Immature natural killer cell (primary cell): ENCODE data around the gene DHX15. TPM values are rescaled to one million over a fixed set of nuclear protein-coding genes. Genes with fewer than 3 reads are reported as not detected.
"Not testable (repeated sequence)": the region's sequence is repeated elsewhere in the genome, so short reads cannot be mapped to it uniquely, and the experiment has no call there.

Source experiments
- DNase-seq, 3 donors: peaks; one replicate each; pipeline ENCODE4 v3.0.0; 2022; ENCODE audit warnings: mixed read lengths in 1 of 3
- H3K27ac Mint-ChIP-seq, 6 donors: one replicate each; pipeline ENCODE4 v1.8.0; 2020; ENCODE audit warnings: mixed read lengths in 6 of 6, mild to moderate bottlenecking in 5 of 6, inconsistent platforms in 4 of 6, moderate library complexity in 3 of 6
- H3K27me3 Mint-ChIP-seq, 3 donors: one replicate each; pipeline ENCODE4 v1.8.0; 2020 to 2021; ENCODE audit warnings: low read depth in 3 of 3, mild to moderate bottlenecking in 3 of 3, mixed read lengths in 3 of 3, moderate library complexity in 3 of 3, inconsistent platforms in 1 of 3
- H3K36me3 Mint-ChIP-seq, 3 donors: one replicate each; pipeline ENCODE4 v1.8.0; 2020; ENCODE audit warnings: mixed read lengths in 3 of 3, inconsistent platforms in 2 of 3, mild to moderate bottlenecking in 2 of 3
- H3K4me1 Mint-ChIP-seq, 2 donors: one replicate each; pipeline ENCODE4 v1.8.0; 2020; ENCODE audit warnings: inconsistent platforms in 2 of 2, mild to moderate bottlenecking in 2 of 2, mixed read lengths in 2 of 2, moderate library complexity in 1 of 2
- H3K4me3 Mint-ChIP-seq, 5 donors: one replicate each; pipeline ENCODE4 v1.8.0; 2020; ENCODE audit warnings: mild to moderate bottlenecking in 5 of 5, mixed read lengths in 5 of 5, inconsistent platforms in 3 of 5, moderate library complexity in 3 of 5
- H3K9me3 Mint-ChIP-seq, 6 donors: one replicate each; pipeline ENCODE4 v1.8.0; 2020; ENCODE audit warnings: mild to moderate bottlenecking in 6 of 6, mixed read lengths in 6 of 6, inconsistent platforms in 4 of 6, moderate library complexity in 3 of 6
- polyA plus RNA-seq, 3 donors: library from polyadenylated mRNA; unstranded; fragments of 300-500 nt; fragmentation: Illumina TruSeq; gene quantifications; one replicate each; pipeline ENCODE4 v1.2.3, GENCODE V29; 2021

DHX15 gene
- polyA plus RNA-seq, 3 donors from 2014 or later = 41.7 to 71.4 (median 65.4) TPM

GRCh38 chr4:24515698-24516097, 68.7 kb downstream of the DHX15 start:
- H3K4me1 Mint-ChIP-seq = peaks cover 12 to 33% of the 10 kb centered on the region in 2 donors
- no peak overlapping the region for H3K4me3 Mint-ChIP-seq
- H3K27me3 Mint-ChIP-seq = no peaks in the 10 kb centered on the region
- DNase-seq = no peak
- peaks cover 3 to 13% (median 7%) of the 10 kb centered on the region in 3 donors for H3K36me3 Mint-ChIP-seq
- no peak overlapping the region for H3K27ac Mint-ChIP-seq
- H3K9me3 Mint-ChIP-seq = no peaks in the 10 kb centered on the region

GRCh38 chr4:24514808-24515207, 69.5 kb downstream of the DHX15 start:
- no peak overlapping the region for H3K27ac Mint-ChIP-seq
- no peak overlapping the region for H3K4me3 Mint-ChIP-seq
- H3K27me3 Mint-ChIP-seq = no peaks in the 10 kb centered on the region
- DNase-seq = no peak
- H3K9me3 Mint-ChIP-seq = no peaks in the 10 kb centered on the region
- H3K36me3 Mint-ChIP-seq = peaks cover under 1 to 10% (median 7%) of the 10 kb centered on the region in 3 donors
- H3K4me1 Mint-ChIP-seq = peaks cover 9 to 28% of the 10 kb centered on the region in 2 donors

DNA sequence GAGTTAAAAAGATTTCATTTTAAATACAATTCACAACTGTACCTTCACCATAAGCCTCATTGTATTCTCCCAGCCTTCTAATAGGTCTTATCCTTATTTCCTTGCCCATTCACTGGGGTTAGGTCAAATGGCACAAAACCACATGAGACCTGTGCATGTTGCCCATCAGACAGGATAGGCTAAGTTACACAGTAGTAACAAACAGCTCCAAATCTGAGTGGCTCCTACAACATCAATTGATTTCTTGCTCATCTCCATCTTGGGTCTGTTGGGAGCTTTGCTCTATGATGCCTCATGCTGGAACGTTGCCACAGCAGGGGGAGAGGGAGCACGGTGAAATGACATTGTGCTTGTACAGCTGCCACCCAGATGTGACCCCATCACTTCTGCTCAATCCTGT, 70.6 kb downstream of the DHX15 start:
- H3K36me3 Mint-ChIP-seq = peaks cover 0 to 10% (median 5%) of the 10 kb centered on the region in 3 donors
- DNase-seq = no peak
- no peak overlapping the region for H3K4me3 Mint-ChIP-seq
- no peak overlapping the region for H3K27ac Mint-ChIP-seq
- H3K4me1 Mint-ChIP-seq = peaks cover 9 to 25% of the 10 kb centered on the region in 2 donors
- H3K27me3 Mint-ChIP-seq = no peaks in the 10 kb centered on the region
- H3K9me3 Mint-ChIP-seq = no peaks in the 10 kb centered on the region

DNA sequence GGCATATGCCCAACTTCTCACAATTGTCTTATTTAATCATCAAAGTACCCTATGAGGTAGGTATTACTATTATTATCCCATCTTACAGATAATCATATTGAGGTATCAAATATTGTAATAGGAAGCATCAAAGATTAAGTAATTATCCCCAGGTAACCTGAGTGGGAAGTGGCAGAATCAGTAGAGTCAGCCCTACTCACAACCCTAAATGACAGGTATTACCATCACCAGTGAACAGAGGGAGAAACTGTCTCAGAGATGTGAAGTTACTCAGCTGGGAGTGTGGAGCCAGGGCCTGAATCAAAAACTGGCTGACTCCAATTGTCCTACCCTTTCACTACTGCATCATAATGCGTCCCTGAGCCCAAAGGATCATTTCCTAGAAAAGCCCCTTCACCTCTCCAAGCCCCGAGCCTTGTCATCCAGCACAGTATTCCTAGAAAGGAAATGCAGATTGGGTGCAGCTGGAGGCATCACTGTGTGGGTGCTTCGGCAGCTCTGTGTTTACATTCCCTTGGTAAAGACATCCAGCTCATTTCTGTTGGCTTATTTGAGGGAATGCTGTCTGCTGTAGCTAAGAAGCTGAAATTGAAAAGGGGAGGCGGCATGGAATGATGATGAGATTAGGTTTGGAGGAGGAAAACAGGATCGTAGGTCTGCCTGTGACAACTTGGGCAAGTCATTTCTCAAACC, 72.8 kb downstream of the DHX15 start:
- no peaks in the 10 kb centered on the region for H3K27me3 Mint-ChIP-seq
- H3K4me3 Mint-ChIP-seq = no peak overlapping the region
- H3K27ac Mint-ChIP-seq = no peak overlapping the region
- peaks cover 0 to 5% of the 10 kb centered on the region in 2 donors for H3K4me1 Mint-ChIP-seq
- H3K9me3 Mint-ChIP-seq = no peaks in the 10 kb centered on the region
- H3K36me3 Mint-ChIP-seq = peaks cover 0 to 10% (median 0%) of the 10 kb centered on the region in 3 donors
- DNase-seq = no peak

- H3K9me3 Mint-ChIP-seq = no peaks in the 10 kb centered on the region
- DNase-seq = no peak
- H3K27me3 Mint-ChIP-seq = peaks cover 0 to 2% (median 2%) of the 10 kb centered on the region in 3 donors
- no peaks in the 10 kb centered on the region for H3K4me1 Mint-ChIP-seq
- peaks cover 0 to 4% (median 0%) of the 10 kb centered on the region in 3 donors for H3K36me3 Mint-ChIP-seq
- peak overlapping the region in 1 of 6 donors; percentile 16 for H3K27ac Mint-ChIP-seq
- no peak overlapping the region for H3K4me3 Mint-ChIP-seq
Measured at GRCh38 chr4:24510091-24510490, 74.3 kb downstream of the DHX15 start.

GRCh38 chr4:24508541-24508940, 75.8 kb downstream of the DHX15 start:
- no peak overlapping the region for H3K27ac Mint-ChIP-seq
- H3K4me3 Mint-ChIP-seq = no peak overlapping the region
- H3K27me3 Mint-ChIP-seq = peaks cover 2 to 4% (median 3%) of the 10 kb centered on the region in 3 donors
- H3K4me1 Mint-ChIP-seq = no peaks in the 10 kb centered on the region
- no peak for DNase-seq
- H3K36me3 Mint-ChIP-seq = peaks cover 0 to 4% (median 0%) of the 10 kb centered on the region in 3 donors
- H3K9me3 Mint-ChIP-seq = no peaks in the 10 kb centered on the region

DNA sequence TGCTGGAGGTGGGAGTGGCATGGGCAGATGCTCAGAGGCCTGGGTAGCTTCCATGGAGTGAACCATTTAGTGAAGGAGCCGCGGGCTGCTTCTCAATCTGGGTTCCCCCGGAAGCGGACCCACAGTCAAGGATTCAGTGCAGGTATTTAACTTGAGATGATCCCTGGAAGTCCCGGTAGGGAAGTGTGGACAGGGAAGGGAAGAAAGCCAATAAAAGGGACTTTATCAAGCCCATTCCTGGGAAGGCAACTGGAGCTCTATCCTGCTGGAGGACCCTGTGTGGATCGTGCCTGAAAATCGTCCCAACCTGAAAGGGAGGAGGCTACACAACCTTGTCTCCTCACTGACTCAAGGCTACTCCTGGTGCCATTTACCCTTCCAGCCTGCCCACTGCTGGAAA, 76.9 kb downstream of the DHX15 start:
- H3K27me3 Mint-ChIP-seq = peaks cover 2 to 8% (median 3%) of the 10 kb centered on the region in 3 donors
- no peak for DNase-seq
- H3K4me1 Mint-ChIP-seq = no peaks in the 10 kb centered on the region
- H3K9me3 Mint-ChIP-seq = no peaks in the 10 kb centered on the region
- H3K27ac Mint-ChIP-seq = no peak overlapping the region
- H3K4me3 Mint-ChIP-seq = no peak overlapping the region
- H3K36me3 Mint-ChIP-seq = peaks cover 0 to 4% (median 0%) of the 10 kb centered on the region in 3 donors

DNA sequence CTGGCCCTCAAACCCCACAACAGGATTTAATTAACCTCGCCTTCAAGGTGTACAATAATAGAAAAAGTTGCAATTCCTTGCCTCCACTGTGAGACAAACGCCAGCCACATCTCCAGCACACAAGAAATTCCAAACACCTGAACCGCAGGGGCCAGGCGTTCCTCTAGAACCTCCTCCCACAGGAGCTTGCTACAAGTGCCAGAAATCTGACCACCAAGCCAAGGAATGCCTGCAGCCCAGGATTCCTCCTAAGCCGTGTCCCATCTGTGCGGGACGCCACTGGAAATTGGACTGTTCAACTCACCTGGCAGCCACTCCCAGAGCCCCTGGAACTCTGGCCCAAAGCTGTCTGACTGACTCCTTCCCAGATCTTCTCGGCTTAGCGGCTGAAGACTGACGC, 81.3 kb downstream of the DHX15 start:
- H3K27me3 Mint-ChIP-seq, H3K4me3 Mint-ChIP-seq, DNase-seq, H3K4me1 Mint-ChIP-seq, H3K36me3 Mint-ChIP-seq, H3K9me3 Mint-ChIP-seq, H3K27ac Mint-ChIP-seq: not testable (repeated sequence)

GRCh38 chr4:24497221-24497620, 87.1 kb downstream of the DHX15 start:
- no peaks in the 10 kb centered on the region for H3K36me3 Mint-ChIP-seq
- H3K4me1 Mint-ChIP-seq = no peaks in the 10 kb centered on the region
- H3K4me3 Mint-ChIP-seq = no peak overlapping the region
- no peak for DNase-seq
- H3K27me3 Mint-ChIP-seq = peaks cover 0 to 3% (median 3%) of the 10 kb centered on the region in 3 donors
- no peak overlapping the region for H3K27ac Mint-ChIP-seq
- H3K9me3 Mint-ChIP-seq = no peaks in the 10 kb centered on the region

DNA sequence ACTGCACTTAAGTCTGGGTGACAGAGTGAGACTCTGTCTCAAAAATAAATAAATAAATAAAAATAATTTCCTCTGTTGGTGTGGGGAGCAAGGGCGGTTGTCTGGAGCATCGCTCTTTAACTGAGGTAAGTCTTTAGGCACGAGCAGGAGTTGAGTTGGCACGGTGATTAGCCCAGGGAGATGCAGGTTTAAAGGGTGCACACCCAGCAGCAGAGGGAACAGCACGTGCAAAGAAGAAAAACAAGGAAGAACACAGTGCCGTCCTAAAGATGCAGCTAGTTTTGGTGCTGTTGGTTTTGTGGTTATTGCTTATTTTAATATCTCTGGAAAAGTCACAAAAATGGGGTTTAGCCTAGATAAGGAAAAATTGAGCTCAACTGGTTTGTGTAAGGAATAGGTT, 87.8 kb downstream of the DHX15 start:
- H3K4me3 Mint-ChIP-seq = no peak overlapping the region
- no peak overlapping the region for H3K27ac Mint-ChIP-seq
- peaks cover 0 to 2% (median 0%) of the 10 kb centered on the region in 6 donors for H3K9me3 Mint-ChIP-seq

GRCh38 chr4:24495388-24495787, 89.0 kb downstream of the DHX15 start:
- no peaks in the 10 kb centered on the region for H3K36me3 Mint-ChIP-seq
- no peak for DNase-seq
- peaks cover 0 to 3% (median 2%) of the 10 kb centered on the region in 3 donors for H3K27me3 Mint-ChIP-seq
- no peak overlapping the region for H3K27ac Mint-ChIP-seq
- H3K4me1 Mint-ChIP-seq = no peaks in the 10 kb centered on the region
- no peak overlapping the region for H3K4me3 Mint-ChIP-seq
- H3K9me3 Mint-ChIP-seq = peaks cover 0 to 2% (median 0%) of the 10 kb centered on the region in 6 donors

More for the DNA sequence above, 87.8 kb downstream of the DHX15 start:
- Mint-ChIP-seq H3K4me1 (no peaks in the 10 kb centered on the region), H3K27me3 (peaks cover 0 to 3% (median 2%) of the 10 kb centered on the region in 3 donors), H3K36me3 (no peaks in the 10 kb centered on the region)
- no peak for DNase-seq

DNA sequence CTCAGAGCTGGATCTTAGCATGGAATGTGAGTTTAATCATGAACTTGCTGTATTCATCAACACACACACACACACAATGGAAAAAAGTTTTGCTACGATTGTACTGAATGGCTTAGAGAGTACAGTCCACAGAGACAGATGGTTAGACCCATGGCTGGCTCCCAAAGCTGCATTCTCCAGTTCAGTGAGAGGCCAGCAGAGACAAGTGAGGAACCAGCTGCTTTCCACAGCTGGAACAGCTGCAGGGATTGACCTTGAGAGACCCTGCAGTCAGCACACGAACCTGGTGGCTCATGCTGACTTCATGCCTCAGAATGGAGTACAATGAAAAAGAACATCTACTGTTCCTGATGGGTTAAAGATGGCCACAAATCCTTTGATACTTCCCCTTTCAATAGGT, 94.5 kb downstream of the DHX15 start:
- no peak overlapping the region for H3K27ac Mint-ChIP-seq
- H3K9me3 Mint-ChIP-seq = peaks cover 0 to 3% (median 0%) of the 10 kb centered on the region in 6 donors
- DNase-seq = no peak
- peaks cover 5 to 6% of the 10 kb centered on the region in 2 donors for H3K4me1 Mint-ChIP-seq
- no peak overlapping the region for H3K4me3 Mint-ChIP-seq
- H3K36me3 Mint-ChIP-seq = no peaks in the 10 kb centered on the region
- H3K27me3 Mint-ChIP-seq = peaks cover 2 to 3% (median 3%) of the 10 kb centered on the region in 3 donors

DNA sequence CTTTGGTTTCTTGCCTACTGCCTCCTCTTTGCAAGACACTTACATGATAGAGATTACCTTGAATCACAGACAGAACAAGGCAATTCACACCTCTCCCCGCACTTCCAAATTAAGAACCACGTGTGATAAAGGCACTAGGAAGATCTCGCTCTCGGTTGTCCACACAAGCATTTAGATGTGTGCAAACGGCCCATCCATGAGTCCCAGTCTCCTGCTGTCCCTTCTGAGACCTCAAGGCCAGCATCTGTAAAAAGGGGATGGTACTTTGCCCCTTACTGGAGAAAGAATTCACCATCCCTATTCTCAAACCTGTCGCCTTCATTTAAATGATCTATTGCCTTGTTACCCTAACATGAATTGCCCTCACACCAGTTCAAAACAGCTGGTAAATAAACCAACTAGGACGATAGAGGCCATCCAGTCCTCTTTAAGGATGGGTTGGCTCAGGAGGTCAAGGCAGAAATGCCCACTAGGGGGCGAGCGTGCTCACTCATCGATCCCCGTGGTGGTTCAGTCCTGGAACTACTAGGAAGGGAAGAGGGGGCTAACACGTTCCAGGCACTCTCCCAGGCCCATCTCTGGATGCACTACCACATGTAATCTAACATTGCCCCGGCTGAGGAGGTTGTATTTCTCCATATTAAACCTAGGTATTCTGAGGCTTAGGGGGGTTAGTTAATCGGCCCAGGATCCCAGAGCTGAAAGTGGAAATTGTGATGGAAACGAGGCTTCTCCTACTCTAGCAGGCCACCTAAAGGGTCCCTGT, 95.8 kb downstream of the DHX15 start:
- Mint-ChIP-seq H3K27me3 (peaks cover 2 to 3% (median 2%) of the 10 kb centered on the region in 3 donors), H3K4me3 (no peak overlapping the region), H3K9me3 (peaks cover 0 to 3% (median 0%) of the 10 kb centered on the region in 6 donors), H3K4me1 (peaks cover 5 to 6% of the 10 kb centered on the region in 2 donors), H3K27ac (no peak overlapping the region), H3K36me3 (no peaks in the 10 kb centered on the region)
- DNase-seq = peak; percentile 19 to 36 (median 29)

GRCh38 chr4:24482871-24483270, 101.5 kb downstream of the DHX15 start:
- DNase-seq = no peak
- Mint-ChIP-seq H3K36me3 (no peaks in the 10 kb centered on the region), H3K4me1 (no peaks in the 10 kb centered on the region), H3K27ac (no peak overlapping the region), H3K9me3 (no peaks in the 10 kb centered on the region), H3K4me3 (no peak overlapping the region), H3K27me3 (peaks cover 2 to 9% (median 6%) of the 10 kb centered on the region in 3 donors)
